DOHH2 (cell line): ENCODE measurements around the gene RNF125.

Experiments used
- H3F3A ChIP-seq: fragments of 200-600 bp; sonication (generic), shearing (Covaris generic); 2 replicates; pipeline ENCODE4 v1.6.0; 2016; ENCODE audit warnings: antibody characterized with exemption, mild to moderate bottlenecking; ENCODE audit not compliant: control insufficient read depth, insufficient read depth
- H3K27ac ChIP-seq: fragments of 200-600 bp; sonication (generic); 2 replicates; pipeline ENCODE4 v1.5.1; 2014; ENCODE audit warnings: low read depth, mild to moderate bottlenecking, low read length, moderate library complexity
- H3K27me3 ChIP-seq: fragments of 200-600 bp; sonication (generic); 2 replicates; pipeline ENCODE4 v1.6.1; 2014; ENCODE audit warnings: mild to moderate bottlenecking, low read length, mixed read lengths; ENCODE audit not compliant: control insufficient read depth
- H3K36me3 ChIP-seq: fragments of 200-600 bp; sonication (generic); 2 replicates; pipeline ENCODE4 v1.6.1; 2014; ENCODE audit warnings: mild to moderate bottlenecking, low read length, moderate library complexity, mixed read lengths; ENCODE audit not compliant: control insufficient read depth
- H3K4me1 ChIP-seq: fragments of 200-600 bp; sonication (generic); 2 replicates; pipeline ENCODE4 v1.6.1; 2014; ENCODE audit warnings: mild to moderate bottlenecking, low read length, mixed read lengths; ENCODE audit not compliant: control insufficient read depth
- H3K4me2 ChIP-seq: fragments of 200-600 bp; sonication (generic); 2 replicates; pipeline ENCODE4 v1.6.0; 2014; ENCODE audit warnings: mild to moderate bottlenecking, low read length, moderate library complexity
- H3K4me3 ChIP-seq: fragments of 200-600 bp; sonication (generic); 2 replicates; pipeline ENCODE4 v1.5.1; 2014; ENCODE audit warnings: mild to moderate bottlenecking, low read length, mixed read lengths
- H3K79me2 ChIP-seq: fragments of 200-600 bp; sonication (generic); 2 replicates; pipeline ENCODE4 v1.6.1; 2014; ENCODE audit warnings: mild to moderate bottlenecking, low read length, mixed read lengths; ENCODE audit not compliant: control insufficient read depth
- H3K9me2 ChIP-seq: fragments of 200-600 bp; sonication (generic); replicated peaks from 2 replicates; pipeline ENCODE4 v1.6.1; 2014; ENCODE audit warnings: mild to moderate bottlenecking, low read length, mixed read lengths; ENCODE audit not compliant: control insufficient read depth
- H3K9me3 ChIP-seq: fragments of 200-600 bp; sonication (generic); 2 replicates; pipeline ENCODE4 v1.6.1; 2014; ENCODE audit warnings: antibody characterized with exemption, low read length, mixed read lengths; ENCODE audit not compliant: control insufficient read depth, insufficient read depth
- H4K20me1 ChIP-seq: fragments of 200-600 bp; sonication (generic); 2 replicates; pipeline ENCODE4 v1.6.0; 2014; ENCODE audit warnings: low read depth, mild to moderate bottlenecking, antibody characterized with exemption, low read length, moderate library complexity; ENCODE audit not compliant: control insufficient read depth, insufficient read depth
- CTCF ChIP-seq: fragments of 200-600 bp; sonication (generic); IDR thresholded peaks from one replicate; pipeline ENCODE4 v1.5.1; 2014; ENCODE audit warnings: antibody characterized with exemption, mild to moderate bottlenecking, low read depth, low read length; ENCODE audit not compliant: poor library complexity, severe bottlenecking
- EZH2phosphoT487 ChIP-seq: fragments of 200-600 bp; sonication (generic); IDR thresholded peaks from 2 replicates; pipeline ENCODE4 v1.6.1; 2017; ENCODE audit warnings: borderline replicate concordance, mild to moderate bottlenecking, antibody characterized with exemption, low read length, moderate library complexity, mixed read lengths

RNF125 gene

GRCh38 chr18:31980863-31981262 lies 37.8 kb upstream of the RNF125 start:
- no peaks in the 10 kb centered on the region for H3K4me1 ChIP-seq
- H3K79me2 ChIP-seq, result no peaks in the 10 kb centered on the region
- no peaks in the 10 kb centered on the region for H4K20me1 ChIP-seq
- no peak for TF ChIP-seq CTCF
- no peak for TF ChIP-seq EZH2phosphoT487
- no peaks in the 10 kb centered on the region for H3K9me2 ChIP-seq
- no peak overlapping the region for H3K27ac ChIP-seq
- H3K9me3 ChIP-seq, result no peaks in the 10 kb centered on the region
- H3F3A ChIP-seq, result no peaks in the 10 kb centered on the region
- no peak overlapping the region for H3K4me3 ChIP-seq
- H3K36me3 ChIP-seq, result no peaks in the 10 kb centered on the region
- H3K27me3 ChIP-seq, result no peaks in the 10 kb centered on the region
- H3K4me2 ChIP-seq, result no peak overlapping the region

GRCh38 chr18:31983020-31983419 lies 35.6 kb upstream of the RNF125 start:
- H3K9me2 ChIP-seq, result no peaks in the 10 kb centered on the region
- no peaks in the 10 kb centered on the region for H3K4me1 ChIP-seq
- no peaks in the 10 kb centered on the region for H3K36me3 ChIP-seq
- no peaks in the 10 kb centered on the region for H3K9me3 ChIP-seq
- H3K27me3 ChIP-seq, result no peaks in the 10 kb centered on the region
- no peaks in the 10 kb centered on the region for H3K79me2 ChIP-seq
- no peak overlapping the region for H3K4me2 ChIP-seq
- H3K27ac ChIP-seq, result no peak overlapping the region
- H4K20me1 ChIP-seq, result no peaks in the 10 kb centered on the region
- H3K4me3 ChIP-seq, result no peak overlapping the region
- H3F3A ChIP-seq, result no peaks in the 10 kb centered on the region
- TF ChIP-seq CTCF, result no peak
- TF ChIP-seq EZH2phosphoT487, result no peak

GRCh38 chr18:31983976-31984375 lies 34.6 kb upstream of the RNF125 start:
- Histone ChIP-seq H3F3A (no peaks in the 10 kb centered on the region), H3K4me2 (no peak overlapping the region), H3K4me1 (no peaks in the 10 kb centered on the region), H3K79me2 (no peaks in the 10 kb centered on the region), H3K9me2 (no peaks in the 10 kb centered on the region), H3K27ac (no peak overlapping the region), H3K27me3 (no peaks in the 10 kb centered on the region), H3K4me3 (no peak overlapping the region), H3K9me3 (no peaks in the 10 kb centered on the region), H3K36me3 (no peaks in the 10 kb centered on the region), H4K20me1 (no peaks in the 10 kb centered on the region)
- TF ChIP-seq EZH2phosphoT487 (no peak), CTCF (no peak)

- H3K4me2 ChIP-seq, result no peak overlapping the region
- H3K9me2 ChIP-seq, result no peaks in the 10 kb centered on the region
- H4K20me1 ChIP-seq, result no peaks in the 10 kb centered on the region
- no peak overlapping the region for H3K4me3 ChIP-seq
- TF ChIP-seq EZH2phosphoT487, result no peak
- TF ChIP-seq CTCF, result no peak
- H3K27me3 ChIP-seq, result no peaks in the 10 kb centered on the region
- H3K36me3 ChIP-seq, result no peaks in the 10 kb centered on the region
- no peaks in the 10 kb centered on the region for H3F3A ChIP-seq
- H3K9me3 ChIP-seq, result no peaks in the 10 kb centered on the region
- no peaks in the 10 kb centered on the region; the same call in 1 of the 2 replicates for H3K4me1 ChIP-seq
- no peaks in the 10 kb centered on the region for H3K79me2 ChIP-seq
- no peak overlapping the region for H3K27ac ChIP-seq
Observed at GRCh38 chr18:31990823-31991222, 27.8 kb upstream of the RNF125 start.
